ENCODE measurements around the gene ACOT8. TPM values are rescaled to one million over a fixed set of nuclear protein-coding genes. Genes with fewer than 3 reads are reported as not detected.

ACOT8 gene
- total RNA-seq, 3 donors from 2014 or later (not counting 1 experiment from before 2014, with no cell fraction given): 30.5 to 35.4 (median 31.7) TPM

DNA sequence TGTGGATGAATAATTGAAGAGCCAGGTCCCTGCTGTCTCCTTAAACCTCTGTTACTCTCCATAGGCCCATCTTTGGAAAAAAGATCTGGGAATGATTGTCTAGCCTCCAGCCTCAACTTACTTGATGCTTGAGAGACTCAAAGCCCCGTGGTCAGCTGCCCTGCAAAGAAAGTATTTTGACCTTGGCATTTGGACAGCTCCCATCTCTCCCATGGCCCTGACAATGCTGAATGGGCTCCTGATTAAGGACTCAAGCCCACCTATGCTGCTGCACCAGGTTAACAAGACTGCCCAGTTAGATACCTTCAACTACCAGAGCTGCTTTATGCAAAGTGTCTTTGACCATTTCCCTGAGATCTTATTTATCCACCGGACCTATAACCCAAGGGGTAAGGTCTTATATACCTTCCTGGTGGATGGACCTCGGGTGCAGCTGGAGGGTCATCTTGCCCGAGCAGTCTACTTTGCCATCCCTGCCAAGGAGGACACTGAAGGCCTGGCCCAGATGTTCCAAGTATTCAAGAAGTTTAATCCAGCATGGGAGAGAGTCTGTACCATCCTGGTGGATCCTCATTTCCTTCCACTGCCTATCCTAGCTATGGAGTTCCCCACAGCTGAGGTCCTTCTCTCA is 25.4 kb upstream of the ACOT8 start:
- Histone ChIP-seq H3K4me3 (ENCODE audit: low read length) (no peak overlapping the region), H3K27ac (ENCODE audit: low read length) (no peak overlapping the region), H3K27me3 (ENCODE audit: control insufficient read depth, insufficient read depth, low read length) (no peaks in the 10 kb centered on the region), H3K4me1 (ENCODE audit: control insufficient read depth, insufficient read depth, low read length) (peaks cover 12% of the 10 kb centered on the region), H3K9me3 (ENCODE audit: control insufficient read depth, insufficient read depth, low read length) (no peaks in the 10 kb centered on the region), H3K36me3 (ENCODE audit: control insufficient read depth, insufficient read depth, low read length) (peaks cover 8% of the 10 kb centered on the region)
- Mint-ChIP-seq H3K27me3 (ENCODE audit: low read depth in 2 of 2) (peaks cover 0 to 4% of the 10 kb centered on the region in 2 donors), H3K9me3 (no peaks in the 10 kb centered on the region), H3K4me1 (peaks cover 18% of the 10 kb centered on the region in 2 donors), H3K36me3 (no peaks in the 10 kb centered on the region), H3K27ac (peak overlapping the region; percentile 20 to 58), H3K4me3 (peak overlapping the region; percentile 65)
- intact Hi-C loops (cut with micrococcal nuclease): no loop called here
- DNase-seq (no peak), ATAC-seq (no peak)
- WGBS (ENCODE audit: insufficient coverage): 97% methylated on average over 4 of the region's 4 CpGs
- TF ChIP-seq CTCF (IDR thresholded peaks at IDR 0.05): no peak

- Histone ChIP-seq H3K36me3 (ENCODE audit: control insufficient read depth, insufficient read depth, low read length) (peaks cover 18% of the 10 kb centered on the region), H3K27me3 (ENCODE audit: control insufficient read depth, insufficient read depth, low read length) (no peaks in the 10 kb centered on the region), H3K27ac (ENCODE audit: low read length) (peak within 1 kb of the TSS; percentile 49), H3K4me3 (ENCODE audit: low read length) (peak within 1 kb of the TSS; percentile 45), H3K9me3 (ENCODE audit: control insufficient read depth, insufficient read depth, low read length) (no peaks in the 10 kb centered on the region), H3K4me1 (ENCODE audit: control insufficient read depth, insufficient read depth, low read length) (peaks cover 12% of the 10 kb centered on the region)
- peaks cover 18% of the 10 kb centered on the region in 2 donors for H3K4me1 Mint-ChIP-seq
- no peaks in the 10 kb centered on the region for H3K36me3 Mint-ChIP-seq
- under 1% methylated on average over 23 of the region's 23 CpGs for WGBS (ENCODE audit: insufficient coverage)
- H3K9me3 Mint-ChIP-seq: no peaks in the 10 kb centered on the region
- ATAC-seq (peak; percentile 98), DNase-seq (peak; percentile 93 to 100)
- TF ChIP-seq CTCF (IDR thresholded peaks at IDR 0.05): no peak
- intact Hi-C loops (cut with micrococcal nuclease): loop anchor here (1.0 to 2.0 kb wide), 3 partner anchors 24 to 54 kb away; partner anchors contain the start of genes ACOT8, PCIF1 and ZSWIM3
- peak within 1 kb of the TSS; percentile 84 to 89 for H3K27ac Mint-ChIP-seq
- peaks cover 0 to 4% of the 10 kb centered on the region in 2 donors for H3K27me3 Mint-ChIP-seq (ENCODE audit: low read depth in 2 of 2)
- peak within 1 kb of the TSS; percentile 73 for H3K4me3 Mint-ChIP-seq
Measured at GRCh38 chr20:45880988-45881788, 24.0 kb upstream of the ACOT8 start, which contains the start of gene ZSWIM1. Gene ZSWIM1 (plus strand): TSS chr20:45881227. CDS start chr20:45882593, 1,366 bp downstream.

- no peak for TF ChIP-seq CTCF (IDR thresholded peaks at IDR 0.05)
Measured at GRCh38 chr20:45878076-45878761, 21.0 kb upstream of the ACOT8 start.

More at GRCh38 chr20:45878076-45878761, 21.0 kb upstream of the ACOT8 start:
- Histone ChIP-seq H3K4me1 (ENCODE audit: control insufficient read depth, insufficient read depth, low read length) (peaks cover 12% of the 10 kb centered on the region), H3K4me3 (ENCODE audit: low read length) (no peak overlapping the region), H3K9me3 (ENCODE audit: control insufficient read depth, insufficient read depth, low read length) (no peaks in the 10 kb centered on the region), H3K36me3 (ENCODE audit: control insufficient read depth, insufficient read depth, low read length) (peaks cover 18% of the 10 kb centered on the region), H3K27me3 (ENCODE audit: control insufficient read depth, insufficient read depth, low read length) (no peaks in the 10 kb centered on the region), H3K27ac (ENCODE audit: low read length) (no peak overlapping the region)
- intact Hi-C loops (cut with micrococcal nuclease): no loop called here
- peaks cover 18% of the 10 kb centered on the region in 2 donors for H3K4me1 Mint-ChIP-seq
- WGBS (ENCODE audit: insufficient coverage): 97% methylated on average over 13 of the region's 13 CpGs
- no peaks in the 10 kb centered on the region for H3K9me3 Mint-ChIP-seq
- H3K27me3 Mint-ChIP-seq (ENCODE audit: low read depth in 2 of 2): peaks cover 0 to 4% of the 10 kb centered on the region in 2 donors
- H3K36me3 Mint-ChIP-seq: no peaks in the 10 kb centered on the region
- no peak overlapping the region for H3K4me3 Mint-ChIP-seq
- ATAC-seq: no peak
- H3K27ac Mint-ChIP-seq: no peak overlapping the region
- DNase-seq: no peak

Data from natural killer cell (primary cell).